GM12873 (cell line): ENCODE measurements around the gene IL4R.

ENCODE experiments used
- TF ChIP-seq, protein P1 (sequence below): IDR thresholded peaks from 2 replicates; pipeline ENCODE4 v1.5.1; 2012; ENCODE audit warnings: low read depth, mild to moderate bottlenecking, moderate library complexity, low read length, control low read depth; ENCODE audit not compliant: insufficient read depth; ENCODE audit errors: missing control alignments

IL4R gene

GRCh38 chr16:27359051-27359450 lies 45.3 kb downstream of the IL4R start:
- TF ChIP-seq, protein P1, sequence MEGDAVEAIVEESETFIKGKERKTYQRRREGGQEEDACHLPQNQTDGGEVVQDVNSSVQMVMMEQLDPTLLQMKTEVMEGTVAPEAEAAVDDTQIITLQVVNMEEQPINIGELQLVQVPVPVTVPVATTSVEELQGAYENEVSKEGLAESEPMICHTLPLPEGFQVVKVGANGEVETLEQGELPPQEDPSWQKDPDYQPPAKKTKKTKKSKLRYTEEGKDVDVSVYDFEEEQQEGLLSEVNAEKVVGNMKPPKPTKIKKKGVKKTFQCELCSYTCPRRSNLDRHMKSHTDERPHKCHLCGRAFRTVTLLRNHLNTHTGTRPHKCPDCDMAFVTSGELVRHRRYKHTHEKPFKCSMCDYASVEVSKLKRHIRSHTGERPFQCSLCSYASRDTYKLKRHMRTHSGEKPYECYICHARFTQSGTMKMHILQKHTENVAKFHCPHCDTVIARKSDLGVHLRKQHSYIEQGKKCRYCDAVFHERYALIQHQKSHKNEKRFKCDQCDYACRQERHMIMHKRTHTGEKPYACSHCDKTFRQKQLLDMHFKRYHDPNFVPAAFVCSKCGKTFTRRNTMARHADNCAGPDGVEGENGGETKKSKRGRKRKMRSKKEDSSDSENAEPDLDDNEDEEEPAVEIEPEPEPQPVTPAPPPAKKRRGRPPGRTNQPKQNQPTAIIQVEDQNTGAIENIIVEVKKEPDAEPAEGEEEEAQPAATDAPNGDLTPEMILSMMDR, result no peak

- TF ChIP-seq, protein P1, result no peak
These were observed 45.8 kb downstream of the IL4R start for GRCh38 chr16:27359615-27360014.

DNA sequence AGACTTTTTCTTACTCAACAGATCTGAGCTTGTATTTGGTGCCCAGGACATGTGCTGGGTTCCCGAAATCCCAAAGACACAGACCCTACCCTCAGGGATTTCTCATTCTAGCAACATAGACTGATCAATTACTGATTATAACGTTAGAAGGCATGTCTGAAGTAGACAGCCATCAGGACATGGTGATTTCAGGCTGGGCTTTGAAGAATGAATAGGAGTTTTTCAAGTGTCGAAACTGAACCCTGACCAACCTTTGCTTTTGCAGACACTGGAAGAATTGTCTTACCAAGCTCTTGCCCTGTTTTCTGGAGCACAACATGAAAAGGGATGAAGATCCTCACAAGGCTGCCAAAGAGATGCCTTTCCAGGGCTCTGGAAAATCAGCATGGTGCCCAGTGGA lies 48.2 kb downstream of the IL4R start:
- TF ChIP-seq, protein P1, result no peak

- TF ChIP-seq, protein P1, result no peak
These were observed 48.9 kb downstream of the IL4R start for GRCh38 chr16:27362570-27363245.

DNA sequence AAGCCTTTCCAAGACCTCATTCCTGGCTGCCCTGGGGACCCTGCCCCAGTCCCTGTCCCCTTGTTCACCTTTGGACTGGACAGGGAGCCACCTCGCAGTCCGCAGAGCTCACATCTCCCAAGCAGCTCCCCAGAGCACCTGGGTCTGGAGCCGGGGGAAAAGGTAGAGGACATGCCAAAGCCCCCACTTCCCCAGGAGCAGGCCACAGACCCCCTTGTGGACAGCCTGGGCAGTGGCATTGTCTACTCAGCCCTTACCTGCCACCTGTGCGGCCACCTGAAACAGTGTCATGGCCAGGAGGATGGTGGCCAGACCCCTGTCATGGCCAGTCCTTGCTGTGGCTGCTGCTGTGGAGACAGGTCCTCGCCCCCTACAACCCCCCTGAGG lies 49.5 kb downstream of the IL4R start:
- TF ChIP-seq, protein P1, result peak; percentile 33

GRCh38 chr16:27363797-27364196 lies 50.0 kb downstream of the IL4R start:
- TF ChIP-seq, protein P1, result no peak

DNA sequence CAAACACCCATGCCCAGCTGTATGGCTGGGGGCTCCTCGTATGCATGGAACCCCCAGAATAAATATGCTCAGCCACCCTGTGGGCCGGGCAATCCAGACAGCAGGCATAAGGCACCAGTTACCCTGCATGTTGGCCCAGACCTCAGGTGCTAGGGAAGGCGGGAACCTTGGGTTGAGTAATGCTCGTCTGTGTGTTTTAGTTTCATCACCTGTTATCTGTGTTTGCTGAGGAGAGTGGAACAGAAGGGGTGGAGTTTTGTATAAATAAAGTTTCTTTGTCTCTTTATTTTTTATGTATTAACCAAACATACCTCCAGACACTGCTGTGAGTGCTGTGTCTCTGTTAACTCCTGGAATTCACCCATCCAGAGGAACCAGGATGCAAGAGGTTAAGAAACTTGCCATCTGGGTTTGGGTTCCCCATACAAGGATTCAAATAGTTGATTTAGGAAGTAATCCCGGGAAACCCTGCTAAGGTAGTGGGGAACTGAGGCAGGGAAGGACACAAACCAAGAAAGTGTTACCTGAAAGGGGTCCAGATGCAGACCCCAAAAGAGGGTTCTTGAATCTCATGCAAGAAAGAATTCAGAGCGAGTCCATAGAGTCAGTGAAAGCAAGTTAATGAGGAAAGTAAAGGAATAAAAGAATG lies 50.8 kb downstream of the IL4R start:
- TF ChIP-seq, protein P1, result no peak
